ENCODE data around the gene PAPSS2. TPM values are rescaled to one million over a fixed set of nuclear protein-coding genes. Genes with fewer than 3 reads are reported as not detected.
A peak's percentile ranks its signal among the peaks of the same experiment; 100 is the strongest.

PAPSS2 gene
- total RNA-seq, 1 donor from 2014 or later, result 8.6 TPM

GRCh38 chr10:87753995-87754866 is 94.6 kb downstream of the PAPSS2 start:
- no peak for ATAC-seq (ENCODE audit: poor library complexity)
- intact Hi-C loops (cut with DNase I), result no loop called here
- no peak for DNase-seq

GRCh38 chr10:87757685-87758084 is 98.0 kb downstream of the PAPSS2 start:
- peak; percentile 55 for ATAC-seq (ENCODE audit: poor library complexity)
- intact Hi-C loops (cut with DNase I), result no loop called here
- no peak for DNase-seq

- ATAC-seq (ENCODE audit: poor library complexity) (no peak), DNase-seq (no peak)
- intact Hi-C loops (cut with DNase I), result no loop called here
These were observed 99.9 kb downstream of the PAPSS2 start for GRCh38 chr10:87759551-87759950.

- ATAC-seq (ENCODE audit: poor library complexity) (peak; percentile 18), DNase-seq (no peak)
- intact Hi-C loops (cut with DNase I), result no loop called here
These were observed 100.7 kb downstream of the PAPSS2 start for GRCh38 chr10:87760195-87760905.

- intact Hi-C loops (cut with DNase I), result no loop called here
- ATAC-seq (ENCODE audit: poor library complexity), result no peak
These were observed 101.5 kb downstream of the PAPSS2 start for GRCh38 chr10:87761153-87761552.

DNA sequence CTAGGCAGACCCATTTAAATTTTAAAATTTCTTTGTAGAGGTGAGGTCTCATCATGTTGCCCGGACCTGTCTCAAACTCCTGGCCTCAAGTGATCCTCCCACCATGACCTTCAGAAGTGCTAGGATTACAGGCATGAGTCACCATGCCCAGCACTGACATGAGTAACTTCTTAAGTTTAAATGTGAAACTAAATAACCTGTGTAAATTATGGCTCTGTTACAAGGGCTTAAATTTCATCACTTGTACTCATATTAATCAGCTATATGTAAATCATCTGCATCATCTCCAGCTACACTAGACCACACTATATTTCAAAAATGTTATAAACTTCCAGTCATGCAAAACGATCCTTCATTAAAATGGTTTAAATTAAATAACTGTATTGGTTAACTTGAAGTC is 102.2 kb downstream of the PAPSS2 start:
- ATAC-seq (ENCODE audit: poor library complexity), result no peak
- no peak for DNase-seq
- intact Hi-C loops (cut with DNase I), result no loop called here

More at GRCh38 chr10:87761153-87761552, 101.5 kb downstream of the PAPSS2 start:
- no peak for DNase-seq

- DNase-seq (no peak), ATAC-seq (ENCODE audit: poor library complexity) (no peak)
- intact Hi-C loops (cut with DNase I), result no loop called here
These were observed 103.6 kb downstream of the PAPSS2 start for GRCh38 chr10:87763086-87763861.

GRCh38 chr10:87764072-87764934 is 104.6 kb downstream of the PAPSS2 start:
- DNase-seq (no peak), ATAC-seq (ENCODE audit: poor library complexity) (no peak)
- intact Hi-C loops (cut with DNase I), result no loop called here

GRCh38 chr10:87765666-87766376 is 106.1 kb downstream of the PAPSS2 start:
- ATAC-seq (ENCODE audit: poor library complexity) (no peak), DNase-seq (no peak)
- intact Hi-C loops (cut with DNase I), result no loop called here

DNA sequence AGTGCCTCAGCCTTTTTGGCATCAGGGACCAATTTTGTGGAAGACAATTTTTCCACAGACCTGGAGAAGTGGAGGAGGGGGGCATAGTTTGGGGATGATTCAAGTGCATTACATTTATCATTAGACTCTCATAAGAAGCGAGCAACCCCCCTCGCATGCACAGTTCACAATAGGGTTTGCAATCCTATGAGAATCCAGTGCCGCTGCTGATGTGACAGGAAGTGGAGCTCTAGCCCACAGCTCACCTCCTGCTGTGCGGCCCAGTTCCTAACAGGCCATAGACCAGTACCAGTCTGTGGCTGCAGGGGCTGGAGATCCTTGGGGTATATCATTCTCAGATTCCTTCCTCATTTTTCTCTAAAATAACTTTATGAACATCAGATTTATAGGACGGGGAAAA is 107.6 kb downstream of the PAPSS2 start:
- intact Hi-C loops (cut with DNase I), result no loop called here
- DNase-seq, result no peak
- no peak for ATAC-seq (ENCODE audit: poor library complexity)

GRCh38 chr10:87771871-87772500 is 112.3 kb downstream of the PAPSS2 start:
- no peak for DNase-seq
- intact Hi-C loops (cut with DNase I), result no loop called here
- ATAC-seq (ENCODE audit: poor library complexity), result peak; percentile 46

- ATAC-seq (ENCODE audit: poor library complexity), result no peak
- no peak for DNase-seq
- intact Hi-C loops (cut with DNase I), result no loop called here
These were observed 116.1 kb downstream of the PAPSS2 start for GRCh38 chr10:87775766-87776165.

GRCh38 chr10:87776328-87776727 is 116.7 kb downstream of the PAPSS2 start:
- DNase-seq (no peak), ATAC-seq (ENCODE audit: poor library complexity) (no peak)
- intact Hi-C loops (cut with DNase I), result no loop called here

DNA sequence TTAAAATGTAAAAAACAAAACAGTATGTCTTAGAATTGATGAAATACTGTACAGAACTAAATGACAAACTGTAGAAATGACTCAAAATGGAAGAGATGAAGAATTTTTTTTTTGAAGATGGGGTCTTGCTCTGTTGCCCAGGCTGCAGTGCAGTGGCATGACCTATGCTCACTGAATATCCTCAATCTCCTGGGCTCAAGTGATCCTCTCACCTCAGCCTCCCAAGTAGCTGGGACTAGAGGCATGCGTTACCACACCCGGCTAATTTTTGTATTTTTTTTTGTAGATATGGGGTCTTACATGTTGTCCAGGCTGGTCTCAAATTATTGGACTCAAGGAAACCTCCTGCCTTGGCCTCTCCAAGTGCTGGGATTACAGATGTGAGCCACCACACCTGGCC is 121.9 kb downstream of the PAPSS2 start:
- intact Hi-C loops (cut with DNase I), result no loop called here
- ATAC-seq (ENCODE audit: poor library complexity), result no peak
- DNase-seq, result no peak

DNA sequence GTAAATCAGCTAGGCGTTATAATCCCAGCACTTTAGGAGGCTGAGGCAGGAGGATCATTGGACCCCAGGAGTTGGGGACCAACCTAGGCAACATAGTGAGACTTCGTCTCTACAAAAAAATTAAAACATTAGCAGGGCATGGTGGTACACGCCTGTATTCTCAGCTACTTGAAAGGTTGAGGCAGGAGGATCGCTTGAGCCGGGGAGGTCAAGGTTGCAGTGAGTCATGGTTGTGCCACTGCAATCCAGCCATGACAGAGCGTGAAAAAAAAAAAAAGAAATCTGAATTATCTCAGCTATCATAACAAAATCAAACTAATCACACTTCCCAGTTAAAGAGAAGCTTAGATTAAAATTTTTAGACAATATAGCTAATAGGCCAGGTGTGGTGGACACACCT is 123.0 kb downstream of the PAPSS2 start:
- ATAC-seq (ENCODE audit: poor library complexity), result no peak
- DNase-seq, result no peak
- intact Hi-C loops (cut with DNase I), result no loop called here

DNA sequence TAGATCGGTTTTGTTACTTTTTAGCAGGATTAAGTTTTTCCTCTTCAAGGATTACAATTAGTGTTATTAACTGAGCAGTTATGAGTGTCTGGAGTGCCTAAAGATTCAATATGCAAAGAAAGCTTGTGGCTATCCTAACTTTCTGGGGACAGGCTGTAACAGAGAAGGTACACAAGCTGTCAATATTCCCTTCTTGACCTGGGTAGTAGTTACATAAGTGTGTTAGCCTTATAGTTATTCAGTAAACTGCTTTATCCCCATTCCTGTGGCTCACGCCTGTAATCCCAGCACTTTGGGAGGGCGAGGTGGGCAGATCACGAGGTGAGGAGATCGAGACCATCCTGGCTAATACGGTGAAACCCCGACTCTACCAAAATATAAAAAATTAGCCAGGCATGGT is 126.7 kb downstream of the PAPSS2 start:
- no peak for DNase-seq
- intact Hi-C loops (cut with DNase I), result no loop called here
- ATAC-seq (ENCODE audit: poor library complexity), result no peak

DNA sequence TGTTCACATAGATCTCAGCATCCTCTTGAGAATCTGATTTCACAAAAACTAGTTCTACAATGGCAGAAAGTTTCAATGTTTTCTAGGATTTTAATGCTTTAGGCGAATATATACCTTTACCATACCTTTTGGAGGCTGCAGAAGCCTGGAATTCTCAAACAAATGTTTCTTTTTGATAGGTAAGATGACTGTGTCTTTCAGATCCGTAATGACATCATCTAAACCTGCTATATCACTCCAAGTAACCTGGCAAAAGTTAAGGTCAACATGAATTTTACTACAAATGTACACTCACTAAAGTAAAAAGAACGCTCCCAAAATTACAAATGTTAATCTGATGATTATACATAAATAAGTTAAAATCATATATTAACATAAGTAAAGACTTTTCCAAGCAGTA is 130.5 kb downstream of the PAPSS2 start:
- DNase-seq (no peak), ATAC-seq (ENCODE audit: poor library complexity) (no peak)
- intact Hi-C loops (cut with DNase I), result no loop called here
